T-helper 2 cell treated with Interferon-gamma antibody and Interleukin-4, amounts not matched to agents 5 μg/mL and 100 μg/mL, for 36 hours (primary cell): Measurements from ENCODE around the gene TBC1D10A.
A peak's percentile ranks its signal among the peaks of the same experiment; 100 is the strongest.

Experiments used
- DNase-seq: peaks from one replicate; pipeline ENCODE4 v3.0.0; 2021; ENCODE audit warnings: low spot score
- H3K27ac Mint-ChIP-seq: one replicate; pipeline ENCODE4 v1.8.0; 2021; ENCODE audit warnings: mild to moderate bottlenecking, mixed read lengths
- H3K27me3 Mint-ChIP-seq: one replicate; pipeline ENCODE4 v1.8.0; 2021; ENCODE audit warnings: low read depth, mixed read lengths
- H3K36me3 Mint-ChIP-seq: one replicate; pipeline ENCODE4 v1.8.0; 2021; ENCODE audit warnings: low read depth, mixed read lengths
- H3K4me1 Mint-ChIP-seq: one replicate; pipeline ENCODE4 v1.8.0; 2021; ENCODE audit warnings: low read depth, mixed read lengths
- H3K4me3 Mint-ChIP-seq: one replicate; pipeline ENCODE4 v1.8.0; 2022; ENCODE audit warnings: mild to moderate bottlenecking, moderate library complexity, mixed read lengths
- H3K9me3 Mint-ChIP-seq: one replicate; pipeline ENCODE4 v1.8.0; 2021; ENCODE audit warnings: mixed read lengths

The TBC1D10A gene

GRCh38 chr22:30307041-30307574, 19.6 kb downstream of the TBC1D10A start:
- Mint-ChIP-seq H3K4me1 (peaks cover 93% of the 10 kb centered on the region), H3K9me3 (no peaks in the 10 kb centered on the region), H3K4me3 (peak overlapping the region; percentile 86), H3K27ac (peak overlapping the region; percentile 91), H3K36me3 (peaks cover 40% of the 10 kb centered on the region), H3K27me3 (no peaks in the 10 kb centered on the region)
- no peak for DNase-seq

GRCh38 chr22:30306627-30307011, 20.1 kb downstream of the TBC1D10A start:
- Mint-ChIP-seq H3K36me3 (peaks cover 37% of the 10 kb centered on the region), H3K9me3 (no peaks in the 10 kb centered on the region), H3K27me3 (no peaks in the 10 kb centered on the region), H3K4me1 (peaks cover 92% of the 10 kb centered on the region), H3K27ac (peak overlapping the region; percentile 91), H3K4me3 (peak overlapping the region; percentile 86)
- DNase-seq, result no peak

- Mint-ChIP-seq H3K36me3 (peaks cover 43% of the 10 kb centered on the region), H3K4me1 (peaks cover 91% of the 10 kb centered on the region), H3K27ac (peak overlapping the region; percentile 91), H3K9me3 (no peaks in the 10 kb centered on the region), H3K4me3 (peak overlapping the region; percentile 86), H3K27me3 (no peaks in the 10 kb centered on the region)
- DNase-seq, result peak; percentile 60
Observed at GRCh38 chr22:30305906-30306626, 20.7 kb downstream of the TBC1D10A start.

- Mint-ChIP-seq H3K9me3 (no peaks in the 10 kb centered on the region), H3K27ac (peak overlapping the region; percentile 91), H3K4me1 (peaks cover 90% of the 10 kb centered on the region), H3K4me3 (peak overlapping the region; percentile 86), H3K36me3 (peaks cover 44% of the 10 kb centered on the region), H3K27me3 (no peaks in the 10 kb centered on the region)
- peak; percentile 64 for DNase-seq
Observed at GRCh38 chr22:30305519-30305905, 21.2 kb downstream of the TBC1D10A start.

- H3K27ac Mint-ChIP-seq, result peak overlapping the region; percentile 91
- H3K9me3 Mint-ChIP-seq, result no peaks in the 10 kb centered on the region
- H3K27me3 Mint-ChIP-seq, result no peaks in the 10 kb centered on the region
- H3K4me3 Mint-ChIP-seq, result peak overlapping the region; percentile 86
- peaks cover 82% of the 10 kb centered on the region for H3K4me1 Mint-ChIP-seq
- no peak for DNase-seq
- peaks cover 49% of the 10 kb centered on the region for H3K36me3 Mint-ChIP-seq
Observed at GRCh38 chr22:30304495-30305244, 22.1 kb downstream of the TBC1D10A start.

- H3K27me3 Mint-ChIP-seq, result no peaks in the 10 kb centered on the region
- no peaks in the 10 kb centered on the region for H3K9me3 Mint-ChIP-seq
- no peak for DNase-seq
- peak overlapping the region; percentile 40 for H3K4me3 Mint-ChIP-seq
- peaks cover 58% of the 10 kb centered on the region for H3K36me3 Mint-ChIP-seq
- peaks cover 72% of the 10 kb centered on the region for H3K4me1 Mint-ChIP-seq
- peak overlapping the region; percentile 75 for H3K27ac Mint-ChIP-seq
Observed at GRCh38 chr22:30302810-30303138, 24.0 kb downstream of the TBC1D10A start.

- no peak for DNase-seq
- peaks cover 56% of the 10 kb centered on the region for H3K36me3 Mint-ChIP-seq
- H3K4me3 Mint-ChIP-seq, result peak overlapping the region; percentile 40
Observed at GRCh38 chr22:30301995-30302809, 24.5 kb downstream of the TBC1D10A start.

GRCh38 chr22:30299322-30299721, 27.4 kb downstream of the TBC1D10A start:
- Mint-ChIP-seq H3K4me3 (no peak overlapping the region), H3K4me1 (peaks cover 49% of the 10 kb centered on the region), H3K36me3 (peaks cover 65% of the 10 kb centered on the region), H3K27ac (peak overlapping the region; percentile 31), H3K27me3 (no peaks in the 10 kb centered on the region), H3K9me3 (no peaks in the 10 kb centered on the region)
- DNase-seq, result no peak

More at GRCh38 chr22:30301995-30302809, 24.5 kb downstream of the TBC1D10A start:
- Mint-ChIP-seq H3K27me3 (no peaks in the 10 kb centered on the region), H3K9me3 (no peaks in the 10 kb centered on the region), H3K4me1 (peaks cover 71% of the 10 kb centered on the region), H3K27ac (peak overlapping the region; percentile 75)

GRCh38 chr22:30297991-30298701, 28.6 kb downstream of the TBC1D10A start:
- H3K36me3 Mint-ChIP-seq, result peaks cover 64% of the 10 kb centered on the region
- peak overlapping the region; percentile 39 for H3K27ac Mint-ChIP-seq
- H3K4me1 Mint-ChIP-seq, result peaks cover 37% of the 10 kb centered on the region

GRCh38 chr22:30297276-30297990, 29.3 kb downstream of the TBC1D10A start:
- Mint-ChIP-seq H3K27me3 (no peaks in the 10 kb centered on the region), H3K27ac (peak overlapping the region; percentile 58), H3K4me3 (no peak overlapping the region), H3K4me1 (peaks cover 30% of the 10 kb centered on the region), H3K9me3 (no peaks in the 10 kb centered on the region), H3K36me3 (peaks cover 63% of the 10 kb centered on the region)
- DNase-seq, result no peak

More at GRCh38 chr22:30297991-30298701, 28.6 kb downstream of the TBC1D10A start:
- Mint-ChIP-seq H3K27me3 (no peaks in the 10 kb centered on the region), H3K4me3 (no peak overlapping the region), H3K9me3 (no peaks in the 10 kb centered on the region)
- no peak for DNase-seq

GRCh38 chr22:30296833-30297232, 29.9 kb downstream of the TBC1D10A start:
- Mint-ChIP-seq H3K36me3 (peaks cover 63% of the 10 kb centered on the region), H3K27ac (peak overlapping the region; percentile 58), H3K27me3 (no peaks in the 10 kb centered on the region), H3K9me3 (no peaks in the 10 kb centered on the region), H3K4me1 (peaks cover 25% of the 10 kb centered on the region), H3K4me3 (no peak overlapping the region)
- no peak for DNase-seq

GRCh38 chr22:30296324-30296723, 30.4 kb downstream of the TBC1D10A start:
- H3K4me1 Mint-ChIP-seq, result peaks cover 24% of the 10 kb centered on the region
- peak overlapping the region; percentile 58 for H3K27ac Mint-ChIP-seq
- H3K9me3 Mint-ChIP-seq, result no peaks in the 10 kb centered on the region
- DNase-seq, result no peak
- H3K27me3 Mint-ChIP-seq, result no peaks in the 10 kb centered on the region
- no peak overlapping the region for H3K4me3 Mint-ChIP-seq
- H3K36me3 Mint-ChIP-seq, result peaks cover 62% of the 10 kb centered on the region

GRCh38 chr22:30295576-30295975, 31.2 kb downstream of the TBC1D10A start:
- Mint-ChIP-seq H3K36me3 (peaks cover 56% of the 10 kb centered on the region), H3K9me3 (no peaks in the 10 kb centered on the region)
- no peak for DNase-seq

More at GRCh38 chr22:30295576-30295975, 31.2 kb downstream of the TBC1D10A start:
- Mint-ChIP-seq H3K4me3 (no peak overlapping the region), H3K27me3 (no peaks in the 10 kb centered on the region), H3K4me1 (peaks cover 24% of the 10 kb centered on the region), H3K27ac (no peak overlapping the region)
